GM23338 (cell line): ENCODE measurements around the gene PTPRF.

Experiments
- POLR2AphosphoS5 ChIP-seq: IDR thresholded peaks from 2 replicates; pipeline ENCODE4 v1.6.1; 2016; ENCODE audit warnings: antibody characterized with exemption, low read depth
- REST ChIP-seq: IDR thresholded peaks from one replicate; pipeline ENCODE4 v1.6.1; 2018; ENCODE audit warnings: antibody characterized with exemption; ENCODE audit not compliant: unreplicated experiment
- TF ChIP-seq, protein P1 (sequence below), 2 experiments: fragments of 200-600 bp in 1 of 2; sonication (generic) in 1 of 2; conservative IDR thresholded peaks; 2 replicates each; pipeline versions ENCODE4 v1.5.1 to v1.6.1; 2016 to 2017; ENCODE audit warnings: antibody characterized with exemption in 2 of 2, low read depth in 2 of 2, mild to moderate bottlenecking in 2 of 2, moderate library complexity in 1 of 2
- TF ChIP-seq, protein P2 (sequence below): IDR thresholded peaks from 2 replicates; pipeline ENCODE4 v1.6.1; 2016; ENCODE audit warnings: antibody characterized with exemption

- TF ChIP-seq, protein P1, sequence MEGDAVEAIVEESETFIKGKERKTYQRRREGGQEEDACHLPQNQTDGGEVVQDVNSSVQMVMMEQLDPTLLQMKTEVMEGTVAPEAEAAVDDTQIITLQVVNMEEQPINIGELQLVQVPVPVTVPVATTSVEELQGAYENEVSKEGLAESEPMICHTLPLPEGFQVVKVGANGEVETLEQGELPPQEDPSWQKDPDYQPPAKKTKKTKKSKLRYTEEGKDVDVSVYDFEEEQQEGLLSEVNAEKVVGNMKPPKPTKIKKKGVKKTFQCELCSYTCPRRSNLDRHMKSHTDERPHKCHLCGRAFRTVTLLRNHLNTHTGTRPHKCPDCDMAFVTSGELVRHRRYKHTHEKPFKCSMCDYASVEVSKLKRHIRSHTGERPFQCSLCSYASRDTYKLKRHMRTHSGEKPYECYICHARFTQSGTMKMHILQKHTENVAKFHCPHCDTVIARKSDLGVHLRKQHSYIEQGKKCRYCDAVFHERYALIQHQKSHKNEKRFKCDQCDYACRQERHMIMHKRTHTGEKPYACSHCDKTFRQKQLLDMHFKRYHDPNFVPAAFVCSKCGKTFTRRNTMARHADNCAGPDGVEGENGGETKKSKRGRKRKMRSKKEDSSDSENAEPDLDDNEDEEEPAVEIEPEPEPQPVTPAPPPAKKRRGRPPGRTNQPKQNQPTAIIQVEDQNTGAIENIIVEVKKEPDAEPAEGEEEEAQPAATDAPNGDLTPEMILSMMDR (conservative IDR thresholded peaks at IDR 0.05; ENCODE audit: low read depth in 2 of 2), result no peak
- no peak for TF ChIP-seq REST
- TF ChIP-seq, protein P2, sequence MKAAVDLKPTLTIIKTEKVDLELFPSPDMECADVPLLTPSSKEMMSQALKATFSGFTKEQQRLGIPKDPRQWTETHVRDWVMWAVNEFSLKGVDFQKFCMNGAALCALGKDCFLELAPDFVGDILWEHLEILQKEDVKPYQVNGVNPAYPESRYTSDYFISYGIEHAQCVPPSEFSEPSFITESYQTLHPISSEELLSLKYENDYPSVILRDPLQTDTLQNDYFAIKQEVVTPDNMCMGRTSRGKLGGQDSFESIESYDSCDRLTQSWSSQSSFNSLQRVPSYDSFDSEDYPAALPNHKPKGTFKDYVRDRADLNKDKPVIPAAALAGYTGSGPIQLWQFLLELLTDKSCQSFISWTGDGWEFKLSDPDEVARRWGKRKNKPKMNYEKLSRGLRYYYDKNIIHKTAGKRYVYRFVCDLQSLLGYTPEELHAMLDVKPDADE, result no peak
- no peak for TF ChIP-seq POLR2AphosphoS5
Observed at GRCh38 chr1:43534256-43534655, 3.6 kb downstream of the PTPRF start.
